Liver (tissue), 9 donors: Measurements from ENCODE around the gene HEATR5A. TPM values are rescaled to one million over a fixed set of nuclear protein-coding genes. Genes with fewer than 3 reads are reported as not detected.

Experiments
- DNase-seq: peaks from one replicate; pipeline ENCODE4 v3.0.0-alpha.2; 2017; ENCODE audit warnings: low spot score
- H3K27ac ChIP-seq, 2 donors: one replicate each; pipeline ENCODE4 v1.7.0; 2013; ENCODE audit warnings: inconsistent platforms in 2 of 2, low read length in 2 of 2, control low read depth in 1 of 2, low read depth in 1 of 2, mild to moderate bottlenecking in 1 of 2
- H3K27me3 ChIP-seq, 4 donors: one replicate each; pipeline versions ENCODE4 v1.6.1 to v1.7.0; 2013; ENCODE audit warnings: low read length in 3 of 4, inconsistent platforms in 1 of 4, mild to moderate bottlenecking in 1 of 4, moderate library complexity in 1 of 4; ENCODE audit not compliant: control insufficient read depth in 4 of 4, insufficient read depth in 4 of 4
- H3K36me3 ChIP-seq, 4 donors: one replicate each; pipeline versions ENCODE4 v1.6.1 to v1.7.0; 2013; ENCODE audit warnings: low read length in 3 of 4, mild to moderate bottlenecking in 3 of 4, low read depth in 1 of 4, moderate library complexity in 1 of 4; ENCODE audit not compliant: control insufficient read depth in 4 of 4, insufficient read depth in 3 of 4
- H3K4me1 ChIP-seq, 4 donors: one replicate each; pipeline versions ENCODE4 v1.6.1 to v1.7.0; 2013; ENCODE audit warnings: low read length in 3 of 4, mild to moderate bottlenecking in 3 of 4, moderate library complexity in 1 of 4; ENCODE audit not compliant: control insufficient read depth in 4 of 4, insufficient read depth in 4 of 4
- H3K4me3 ChIP-seq, 3 donors: one replicate each; pipeline versions ENCODE4 v1.6.1 to v1.7.0; 2013; ENCODE audit warnings: low read length in 3 of 3, control low read depth in 1 of 3, low read depth in 1 of 3, mild to moderate bottlenecking in 1 of 3
- H3K9ac ChIP-seq, 2 donors: one replicate each; pipeline ENCODE4 v1.7.0; 2013; ENCODE audit warnings: low read length in 2 of 2, mild to moderate bottlenecking in 2 of 2, moderate library complexity in 2 of 2, control low read depth in 1 of 2, low read depth in 1 of 2
- H3K9me3 ChIP-seq, 4 donors: one replicate each; pipeline versions ENCODE4 v1.6.1 to v1.7.0; 2013; ENCODE audit warnings: low read length in 3 of 4; ENCODE audit not compliant: control insufficient read depth in 4 of 4
- ATF3 ChIP-seq: IDR thresholded peaks from 2 replicates; pipeline ENCODE4 v1.6.1; 2016; ENCODE audit warnings: antibody characterized with exemption
- CTCF ChIP-seq: fragments of 150-350 bp; IDR thresholded peaks from 2 replicates; pipeline ENCODE4 v1.5.1; 2017; ENCODE audit warnings: improper control_type of control experiment, low read depth, low read length; ENCODE audit not compliant: missing input control
- EGR1 ChIP-seq, 2 donors: IDR thresholded peaks; 2 replicates each; pipeline ENCODE4 v1.6.1; 2016 to 2018; ENCODE audit warnings: antibody characterized with exemption in 2 of 2, low read depth in 2 of 2
- FOXA1 ChIP-seq: IDR thresholded peaks from 2 replicates; pipeline ENCODE4 v1.6.1; 2016; ENCODE audit warnings: antibody characterized with exemption
- GABPA ChIP-seq, 2 donors: IDR thresholded peaks in 1 of 2; conservative IDR thresholded peaks in 1 of 2; 2 replicates each; pipeline ENCODE4 v1.6.1; 2016; ENCODE audit warnings: antibody characterized with exemption in 2 of 2, mild to moderate bottlenecking in 1 of 2, moderate library complexity in 1 of 2
- HNF4G ChIP-seq: IDR thresholded peaks from 2 replicates; pipeline ENCODE4 v1.6.1; 2016; ENCODE audit warnings: antibody characterized with exemption
- JUND ChIP-seq, 2 donors: IDR thresholded peaks; 2 replicates each; pipeline ENCODE4 v1.6.1; 2016; ENCODE audit warnings: antibody characterized with exemption in 2 of 2
- MAX ChIP-seq: IDR thresholded peaks from 2 replicates; pipeline ENCODE4 v1.6.1; 2016; ENCODE audit warnings: antibody characterized with exemption
- NR2F2 ChIP-seq: IDR thresholded peaks from 2 replicates; pipeline ENCODE4 v1.6.1; 2016; ENCODE audit warnings: antibody characterized with exemption
- RAD21 ChIP-seq, 2 donors: IDR thresholded peaks; 2 replicates each; pipeline ENCODE4 v1.6.1; 2016; ENCODE audit warnings: antibody characterized with exemption in 2 of 2, mild to moderate bottlenecking in 2 of 2
- REST ChIP-seq: IDR thresholded peaks from 2 replicates; pipeline ENCODE4 v1.6.1; 2016; ENCODE audit warnings: antibody characterized with exemption, mild to moderate bottlenecking
- RXRA ChIP-seq, 2 donors: IDR thresholded peaks; 2 replicates each; pipeline ENCODE4 v1.6.1; 2017 to 2018; ENCODE audit warnings: antibody characterized with exemption in 2 of 2, mild to moderate bottlenecking in 1 of 2
- SP1 ChIP-seq: IDR thresholded peaks from 2 replicates; pipeline ENCODE4 v1.6.1; 2018; ENCODE audit warnings: antibody characterized with exemption, mild to moderate bottlenecking
- TAF1 ChIP-seq: conservative IDR thresholded peaks from 2 replicates; pipeline ENCODE4 v1.6.1; 2016; ENCODE audit warnings: antibody characterized with exemption, mild to moderate bottlenecking
- YY1 ChIP-seq: IDR thresholded peaks from 2 replicates; pipeline ENCODE4 v1.6.1; 2016; ENCODE audit warnings: antibody characterized with exemption, mild to moderate bottlenecking
- ZBTB33 ChIP-seq: IDR thresholded peaks from 2 replicates; pipeline ENCODE4 v1.6.1; 2016; ENCODE audit warnings: antibody characterized with exemption
- WGBS: extraction: QIAGEN DNeasy Blood & Tissue Kit; methylation state at CpG from one replicate; pipeline ENCODE4 v1.1.7; 2013; 5-methylcytosine and 5-hydroxymethylcytosine counted together
- polyA plus RNA-seq, 2 donors: library from polyadenylated mRNA; stranded (reverse) in 1 of 2; unstranded in 1 of 2; fragments of 200-250 nt in 1 of 2; fragments of >200 nt in 1 of 2; fragmentation: Nextera tagmentation in 1 of 2; extraction: Ambion mirVana in 1 of 2; gene quantifications; one replicate each; pipeline versions ENCODE4 v1.2.1 to v1.2.3, GENCODE V29; 2013 to 2015
- total RNA-seq, 2 donors: library from RNA; depleted of rRNA; stranded (reverse); fragments of >200 nt; gene quantifications; one replicate each; pipeline ENCODE4 v1.2.3, GENCODE V29; 2014
- donor health status: healthy.
- donor health status: healthy.
- donor health status: healthy.
- donor health status: healthy.
- donor health status: healthy.

HEATR5A gene
- total and polyA plus RNA-seq, 4 donors: 7.3 to 22.8 (median 10.1) TPM

GRCh38 chr14:31466554-31466953 is 46.2 kb upstream of the HEATR5A start:
- H3K9me3 ChIP-seq: no peaks in the 10 kb centered on the region
- H3K27ac ChIP-seq: no peak overlapping the region
- no peak overlapping the region for H3K4me3 ChIP-seq
- DNase-seq: no peak
- no peaks in the 10 kb centered on the region for H3K36me3 ChIP-seq
- H3K4me1 ChIP-seq: no peaks in the 10 kb centered on the region
- H3K9ac ChIP-seq: no peak overlapping the region
- 85% methylated on average over 6 of the region's 6 CpGs for WGBS
- TF ChIP-seq TAF1 (no peak), HNF4G (no peak), MAX (no peak)
- H3K27me3 ChIP-seq: no peaks in the 10 kb centered on the region

GRCh38 chr14:31465111-31465510 is 44.8 kb upstream of the HEATR5A start:
- no peaks in the 10 kb centered on the region for H3K36me3 ChIP-seq
- no peak overlapping the region for H3K27ac ChIP-seq
- no peak overlapping the region for H3K4me3 ChIP-seq

More at GRCh38 chr14:31465111-31465510, 44.8 kb upstream of the HEATR5A start:
- Histone ChIP-seq H3K4me1 (no peaks in the 10 kb centered on the region), H3K27me3 (no peaks in the 10 kb centered on the region), H3K9me3 (no peaks in the 10 kb centered on the region), H3K9ac (no peak overlapping the region)
- TF ChIP-seq RXRA (IDR thresholded peaks at IDR 0.05) (no peak), ATF3 (no peak), FOXA1 (no peak), EGR1 (IDR thresholded peaks at IDR 0.05; ENCODE audit: low read depth in 2 of 2) (no peak), HNF4G (no peak), TAF1 (no peak), CTCF (no peak), NR2F2 (no peak), ZBTB33 (no peak), YY1 (no peak), GABPA (IDR thresholded peaks at IDR 0.05 in 1 of 2, conservative IDR thresholded peaks at IDR 0.05 in 1 of 2) (no peak), REST (no peak), RAD21 (IDR thresholded peaks at IDR 0.05) (no peak), JUND (IDR thresholded peaks at IDR 0.05) (no peak), MAX (no peak), SP1 (no peak)
- no peak for DNase-seq
